Measurements from ENCODE around the gene SP1.
"Not testable (repeated sequence)": the region's sequence is repeated elsewhere in the genome, so short reads cannot be mapped to it uniquely, and the experiment has no call there.

The SP1 gene

DNA sequence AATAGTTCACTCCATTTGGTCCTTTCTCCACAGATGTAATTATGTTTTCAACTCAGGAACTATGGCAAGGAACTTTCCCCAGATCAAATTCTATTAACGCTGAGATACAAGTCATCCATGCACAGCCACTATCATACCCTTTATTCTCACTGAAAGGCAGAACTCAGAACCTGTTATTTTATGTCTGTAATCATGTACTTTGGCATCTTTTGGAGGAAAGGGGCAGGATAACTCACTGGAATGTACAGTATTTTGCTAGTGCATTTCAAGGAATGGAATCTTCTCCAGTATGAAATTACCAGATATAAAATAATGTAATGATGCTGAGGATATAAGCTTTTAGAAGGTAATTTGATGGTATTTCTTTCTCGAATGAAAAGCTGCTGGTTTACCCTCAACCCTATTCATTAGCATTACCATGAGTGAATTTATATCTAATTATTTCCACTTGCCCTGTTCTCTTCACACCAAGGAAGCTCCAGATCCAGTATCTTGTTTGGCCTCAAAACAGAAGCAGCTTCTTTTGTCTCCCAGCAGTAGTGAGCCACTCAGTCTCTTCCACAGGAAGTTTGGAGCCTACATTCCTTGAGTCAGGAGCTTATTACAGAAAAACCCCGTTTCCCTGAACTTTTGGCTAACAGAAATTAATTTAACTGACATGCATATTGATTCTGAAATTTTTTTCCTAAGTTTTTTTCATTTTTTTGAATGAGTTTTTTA lies 33.7 kb downstream of the SP1 start:
- no peak for DNase-seq (ENCODE audit: low read depth in 3 of 3, low spot score in 1 of 3)

DNA sequence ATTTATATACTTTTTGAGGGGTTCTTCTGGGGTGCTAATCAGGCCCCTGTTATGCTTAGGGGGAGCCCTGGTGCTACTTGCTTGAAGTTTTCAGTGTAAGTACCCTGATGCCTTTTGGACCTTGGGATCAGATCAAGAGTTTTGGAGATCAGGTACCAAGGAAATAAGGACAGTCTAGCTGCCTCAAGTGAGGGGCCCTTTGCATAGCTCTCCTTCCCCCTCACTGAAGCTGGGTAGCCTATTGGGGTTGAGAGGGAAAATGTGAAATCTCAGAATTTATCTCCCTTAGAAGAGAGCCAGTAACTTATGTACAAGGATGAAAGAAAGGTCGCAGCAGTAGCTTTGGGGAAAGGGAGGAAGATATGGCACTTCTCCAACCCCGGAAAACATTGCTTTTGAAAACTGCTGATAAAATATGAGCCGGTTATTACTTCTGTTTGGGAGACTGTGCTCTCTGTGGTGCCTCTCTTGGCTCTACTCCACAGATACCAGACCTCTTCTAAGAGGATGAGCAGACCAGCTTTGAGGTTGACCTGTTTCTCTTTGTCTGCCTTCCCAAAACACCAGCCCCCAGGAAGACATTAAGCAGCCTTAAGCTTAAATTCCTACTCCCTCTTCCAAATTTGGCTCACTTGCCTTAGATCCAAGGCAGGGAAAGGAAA lies 34.9 kb downstream of the SP1 start:
- DNase-seq (ENCODE audit: low read depth in 3 of 3, low spot score in 1 of 3), result no peak

DNA sequence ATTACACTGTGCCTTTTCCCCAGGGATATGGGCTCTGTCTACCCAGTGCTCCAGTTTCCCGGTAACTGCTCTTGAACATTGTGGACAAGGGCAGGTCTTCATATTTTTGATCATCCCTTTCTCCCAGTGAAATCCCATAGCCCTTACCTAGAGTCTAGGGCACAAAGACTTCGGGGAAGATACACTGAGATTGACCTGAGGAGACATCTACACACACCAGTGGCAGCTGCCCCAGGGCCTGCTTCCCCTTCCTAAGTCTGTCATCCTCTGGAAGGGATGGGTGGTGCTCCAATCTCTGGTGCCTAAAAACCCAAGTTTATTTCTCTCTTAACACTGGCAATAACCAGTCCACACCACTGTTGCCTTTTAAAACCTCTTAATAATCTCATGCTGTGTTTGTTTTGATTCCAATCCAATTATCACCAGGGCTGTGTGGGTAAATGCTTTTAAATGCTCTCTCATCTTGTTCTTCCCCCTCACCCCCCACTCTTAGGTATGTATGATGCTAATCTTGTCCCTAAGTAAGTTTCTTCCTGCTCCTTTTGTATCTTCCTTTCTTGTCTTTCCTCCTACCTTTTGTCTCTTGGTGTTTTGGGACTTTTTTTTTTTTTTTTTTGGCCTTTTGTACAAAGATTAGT lies 35.9 kb downstream of the SP1 start:
- not testable (repeated sequence) for DNase-seq (ENCODE audit: low read depth in 3 of 3, low spot score in 1 of 3)

DNA sequence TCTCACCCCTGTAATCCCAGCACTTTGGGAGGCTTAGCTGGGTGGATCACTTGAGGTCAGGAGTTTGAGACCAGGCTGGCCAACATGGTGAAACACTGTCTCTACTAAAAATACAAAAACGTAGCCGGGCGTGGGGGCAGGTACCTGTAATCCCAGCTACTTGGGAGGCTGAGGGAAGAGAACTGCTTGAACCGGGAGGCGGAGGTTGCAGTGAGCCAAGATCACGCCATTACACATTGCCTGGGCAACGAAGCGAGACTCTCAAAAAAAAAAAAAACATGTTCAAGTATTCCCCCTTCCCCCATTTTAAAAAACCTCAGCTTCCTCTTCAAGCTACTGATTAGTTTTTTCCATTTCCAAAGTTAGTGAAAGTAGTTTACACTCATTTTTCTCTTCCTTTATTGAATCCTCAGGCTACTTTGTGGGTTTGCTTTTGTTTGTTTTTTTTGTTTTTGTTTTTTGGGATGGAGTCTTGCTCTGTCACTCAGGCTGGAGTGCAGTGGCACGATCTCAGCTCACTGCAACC lies 37.4 kb downstream of the SP1 start:
- not testable (repeated sequence) for DNase-seq (ENCODE audit: low read depth in 3 of 3, low spot score in 1 of 3)

DNA sequence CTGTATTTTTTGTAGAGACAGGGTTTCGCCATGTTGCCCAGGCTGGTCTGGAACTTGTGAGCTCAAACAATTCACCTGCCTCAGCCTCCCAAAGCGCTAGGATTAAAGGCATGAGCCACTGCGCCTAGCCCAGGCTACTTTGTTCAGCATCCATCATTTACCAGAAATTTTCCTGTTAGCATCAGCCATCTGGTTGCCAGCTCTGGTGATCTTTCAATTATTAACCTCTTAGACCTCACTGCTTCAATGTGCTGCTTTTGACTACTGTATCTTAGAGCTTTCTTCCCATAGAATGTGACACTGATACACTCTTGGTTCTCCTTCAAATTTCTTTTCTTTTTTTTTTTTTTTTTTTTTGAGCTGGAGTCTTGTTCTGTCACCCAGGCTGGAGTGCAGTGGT lies 38.2 kb downstream of the SP1 start:
- DNase-seq (ENCODE audit: low read depth in 3 of 3, low spot score in 1 of 3), result no peak

DNA sequence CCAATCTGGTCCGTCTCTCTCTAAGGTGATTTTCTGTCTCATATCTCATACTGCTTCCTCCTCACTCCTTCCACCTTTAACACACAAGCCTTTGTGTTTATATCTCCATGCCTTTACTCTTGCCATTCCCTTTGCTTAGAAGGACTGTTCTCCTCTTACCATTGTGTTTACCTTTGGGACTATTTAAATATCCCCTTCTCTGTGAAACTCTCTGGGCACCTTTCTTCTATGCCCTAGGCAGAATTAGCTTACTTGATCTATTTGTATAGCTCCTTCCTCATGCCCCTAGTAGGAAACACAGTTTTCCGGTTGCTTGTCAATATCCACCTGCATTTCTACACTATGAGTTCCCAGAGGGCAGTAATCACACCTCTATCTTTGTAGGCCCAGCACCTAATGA lies 39.8 kb downstream of the SP1 start:
- no peak for DNase-seq (ENCODE audit: low read depth in 3 of 3, low spot score in 1 of 3)

DNA sequence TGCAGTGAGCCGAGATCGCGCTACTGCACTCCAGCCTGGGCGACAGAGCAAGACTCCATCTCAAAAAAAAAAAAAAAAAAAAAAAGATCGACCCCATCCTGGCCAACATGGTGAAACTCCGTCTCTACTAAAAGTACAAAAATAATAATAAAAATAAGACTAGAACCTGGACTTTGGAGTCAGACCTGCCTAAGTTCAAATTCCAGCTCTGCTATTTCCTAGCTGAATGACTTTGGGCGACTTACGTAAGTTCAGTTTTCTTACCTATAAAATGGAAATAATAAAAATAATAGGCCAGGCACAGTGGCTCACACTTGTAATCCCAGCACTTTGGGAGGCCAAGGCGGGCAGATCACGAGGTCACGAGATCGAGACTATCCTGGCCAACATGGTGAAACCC lies 42.3 kb downstream of the SP1 start:
- DNase-seq (ENCODE audit: low read depth in 3 of 3, low spot score in 1 of 3), result not testable (repeated sequence)

DNA sequence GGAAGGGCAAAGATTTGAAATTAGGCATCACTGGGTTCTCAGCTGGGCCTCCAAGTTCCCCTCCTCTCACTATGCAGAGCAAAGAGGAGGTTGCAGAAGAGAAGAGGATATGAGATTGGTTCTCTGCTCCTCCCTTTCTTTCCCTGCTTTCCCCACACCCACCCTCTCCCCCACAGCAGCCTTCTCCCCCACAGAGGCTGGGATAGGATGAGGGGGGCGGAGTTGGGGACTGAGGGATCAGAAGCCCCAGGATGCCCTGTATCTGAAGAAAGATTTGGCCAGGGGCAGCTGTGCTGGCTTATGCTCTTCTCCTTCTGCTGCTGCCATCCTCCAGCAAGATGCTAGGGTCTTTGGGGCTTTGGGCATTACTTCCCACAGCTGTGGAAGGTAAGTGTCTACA lies 43.6 kb downstream of the SP1 start, which contains the start of gene AMHR2:
Gene AMHR2, plus strand, starts transcription at position 259 of the 400 bp plus-strand sequence. Its CDS starts 80 bp downstream, at position 339.
- DNase-seq (ENCODE audit: low read depth in 3 of 3, low spot score in 1 of 3), result no peak

DNA sequence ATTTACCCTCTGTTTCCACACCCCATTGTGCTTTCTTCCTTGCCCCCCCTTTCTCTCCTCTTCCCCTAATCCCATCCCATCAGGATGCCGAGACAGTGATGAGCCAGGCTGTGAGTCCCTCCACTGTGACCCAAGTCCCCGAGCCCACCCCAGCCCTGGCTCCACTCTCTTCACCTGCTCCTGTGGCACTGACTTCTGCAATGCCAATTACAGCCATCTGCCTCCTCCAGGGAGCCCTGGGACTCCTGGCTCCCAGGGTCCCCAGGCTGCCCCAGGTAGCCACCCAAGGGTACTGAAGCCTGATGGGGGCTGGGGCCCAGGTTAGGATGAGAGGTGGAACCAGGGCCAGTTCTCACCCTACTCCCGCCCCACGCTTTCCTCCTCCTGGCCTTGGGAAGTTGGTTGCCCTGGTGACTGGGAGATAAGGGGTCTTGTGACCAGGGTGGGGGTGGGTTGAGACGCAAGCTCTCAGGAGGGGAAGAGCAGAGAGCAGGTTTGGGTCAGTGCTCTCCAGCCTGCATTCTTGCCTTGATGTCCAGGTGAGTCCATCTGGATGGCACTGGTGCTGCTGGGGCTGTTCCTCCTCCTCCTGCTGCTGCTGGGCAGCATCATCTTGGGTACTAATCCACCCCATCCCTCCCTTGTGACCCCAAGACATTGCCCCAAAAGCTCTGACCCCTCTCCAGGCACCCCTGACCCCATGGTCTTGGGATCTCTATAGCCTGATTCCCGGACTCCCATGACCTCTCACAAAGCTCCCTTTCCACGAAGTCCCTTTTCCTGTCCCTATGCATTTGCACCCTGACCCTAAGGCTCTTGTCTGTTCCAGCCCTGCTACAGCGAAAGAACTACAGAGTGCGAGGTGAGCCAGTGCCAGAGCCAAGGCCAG lies 44.9 kb downstream of the SP1 start:
- DNase-seq (ENCODE audit: low read depth in 3 of 3, low spot score in 1 of 3), result no peak

DNA sequence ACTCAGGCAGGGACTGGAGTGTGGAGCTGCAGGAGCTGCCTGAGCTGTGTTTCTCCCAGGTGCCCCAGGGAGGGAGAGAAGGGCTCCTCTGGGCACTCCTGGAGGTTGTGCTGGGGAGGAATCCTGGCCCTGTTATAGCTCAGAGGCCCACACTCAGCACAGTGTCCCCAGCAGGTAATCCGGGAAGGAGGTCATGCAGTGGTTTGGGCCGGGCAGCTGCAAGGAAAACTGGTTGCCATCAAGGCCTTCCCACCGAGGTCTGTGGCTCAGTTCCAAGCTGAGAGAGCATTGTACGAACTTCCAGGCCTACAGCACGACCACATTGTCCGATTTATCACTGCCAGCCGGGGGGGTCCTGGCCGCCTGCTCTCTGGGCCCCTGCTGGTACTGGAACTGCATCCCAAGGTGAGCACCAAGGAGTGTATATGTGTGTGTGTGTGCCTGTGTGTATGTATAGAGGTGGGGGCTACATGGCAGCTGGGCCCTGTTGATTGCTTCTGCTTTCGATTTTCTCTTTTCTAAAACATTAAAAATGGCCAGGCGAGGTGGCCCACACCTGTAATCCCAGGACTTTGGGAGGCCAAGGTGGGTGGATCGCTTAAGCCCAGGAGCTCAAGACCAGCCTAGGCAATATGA lies 45.7 kb downstream of the SP1 start:
- DNase-seq (ENCODE audit: low read depth in 3 of 3, low spot score in 1 of 3), result no peak

DNA sequence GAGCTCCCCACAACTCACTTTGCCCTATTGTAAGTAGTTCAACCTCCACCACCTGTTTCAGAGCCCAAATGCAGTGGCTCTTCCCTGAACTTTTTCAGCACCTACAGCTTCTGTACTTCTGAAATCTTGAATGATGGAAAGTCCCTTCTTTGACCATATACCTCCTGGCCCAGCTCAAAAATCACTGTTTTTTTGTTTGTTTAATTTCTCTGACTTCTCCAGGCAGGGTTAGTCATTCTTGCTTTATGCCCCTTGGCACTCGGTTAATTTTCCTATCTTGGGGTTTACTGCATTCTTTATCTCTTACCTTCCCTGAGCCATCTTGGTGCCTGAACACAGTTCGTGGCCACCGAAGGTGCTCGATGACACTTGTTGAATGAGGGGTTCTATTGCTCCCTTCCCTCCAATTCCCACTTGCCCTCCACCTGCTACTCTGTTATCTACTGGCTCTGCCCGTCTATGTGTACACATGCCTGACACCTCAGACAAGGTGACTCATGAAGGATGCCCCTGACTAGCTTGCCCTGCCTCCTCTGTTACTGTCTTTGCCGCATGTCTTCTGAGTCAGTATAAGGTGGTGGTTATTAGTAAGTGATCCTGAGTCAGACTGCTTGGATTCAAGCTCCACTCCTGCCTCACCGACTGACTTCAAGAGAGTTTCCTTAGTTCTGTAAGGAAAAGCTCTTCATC lies 48.1 kb downstream of the SP1 start:
- DNase-seq (ENCODE audit: low read depth in 3 of 3, low spot score in 1 of 3), result no peak

DNA sequence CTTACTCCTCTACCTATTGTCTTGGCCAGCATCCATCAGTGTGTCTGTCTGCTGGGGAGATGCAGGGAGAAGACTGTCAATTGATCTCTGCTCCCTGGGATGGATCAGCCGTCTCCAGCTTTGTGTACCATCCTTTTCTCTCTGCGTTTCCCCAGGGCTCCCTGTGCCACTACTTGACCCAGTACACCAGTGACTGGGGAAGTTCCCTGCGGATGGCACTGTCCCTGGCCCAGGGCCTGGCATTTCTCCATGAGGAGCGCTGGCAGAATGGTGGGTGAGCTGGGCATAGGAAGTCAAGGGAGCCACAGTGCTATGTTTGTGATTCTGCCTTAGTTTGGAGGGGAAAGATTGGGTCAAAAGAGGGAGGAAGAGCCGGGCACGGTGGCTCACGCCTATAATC lies 48.8 kb downstream of the SP1 start:
- no peak for DNase-seq (ENCODE audit: low read depth in 3 of 3, low spot score in 1 of 3)

DNA sequence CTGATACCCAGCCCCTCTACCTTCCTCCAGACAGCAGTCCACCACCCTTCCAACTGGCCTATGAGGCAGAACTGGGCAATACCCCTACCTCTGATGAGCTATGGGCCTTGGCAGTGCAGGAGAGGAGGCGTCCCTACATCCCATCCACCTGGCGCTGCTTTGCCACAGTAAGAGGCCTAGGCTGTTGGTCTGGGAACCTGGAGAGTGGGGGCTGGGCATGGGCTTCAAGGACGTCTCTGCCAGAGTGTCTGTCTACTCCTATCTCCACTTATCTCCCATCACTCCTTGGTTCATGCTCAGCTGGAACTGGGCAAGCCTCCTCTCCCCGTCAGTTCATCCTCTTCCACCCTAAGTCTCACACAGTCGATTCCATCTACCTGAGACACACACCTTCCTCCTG lies 50.1 kb downstream of the SP1 start:
- no peak for DNase-seq (ENCODE audit: low read depth in 3 of 3, low spot score in 1 of 3)

DNA sequence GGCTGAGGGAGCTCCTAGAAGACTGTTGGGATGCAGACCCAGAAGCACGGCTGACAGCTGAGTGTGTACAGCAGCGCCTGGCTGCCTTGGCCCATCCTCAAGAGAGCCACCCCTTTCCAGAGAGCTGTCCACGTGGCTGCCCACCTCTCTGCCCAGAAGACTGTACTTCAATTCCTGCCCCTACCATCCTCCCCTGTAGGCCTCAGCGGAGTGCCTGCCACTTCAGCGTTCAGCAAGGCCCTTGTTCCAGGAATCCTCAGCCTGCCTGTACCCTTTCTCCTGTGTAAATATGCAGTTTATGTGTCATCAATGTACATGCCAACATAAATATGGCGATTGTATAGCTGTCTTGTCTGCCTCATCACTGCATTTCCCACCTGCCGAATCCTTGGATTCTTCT lies 51.2 kb downstream of the SP1 start:
- DNase-seq (ENCODE audit: low read depth in 3 of 3, low spot score in 1 of 3), result no peak

DNA sequence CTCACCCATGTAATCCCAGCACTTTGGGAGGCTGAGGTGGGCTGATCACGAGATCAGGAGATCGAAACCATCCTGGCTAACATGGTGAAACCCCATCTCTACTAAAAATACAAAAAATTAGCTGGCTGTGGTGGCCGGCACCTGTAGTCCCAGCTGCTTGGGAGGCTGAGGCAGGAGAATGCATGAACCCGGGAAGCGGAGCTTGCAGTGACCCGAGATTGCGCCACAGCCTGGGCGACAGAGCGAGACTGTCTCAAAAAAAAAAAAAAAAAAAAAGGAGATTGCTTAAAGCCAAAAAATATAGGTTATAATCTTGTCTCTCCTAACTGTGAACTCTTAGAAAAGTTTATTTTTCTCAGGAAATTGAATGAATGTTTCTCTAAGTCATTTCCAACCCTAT lies 55.4 kb downstream of the SP1 start:
- not testable (repeated sequence) for DNase-seq (ENCODE audit: low read depth in 3 of 3, low spot score in 1 of 3)

DNA sequence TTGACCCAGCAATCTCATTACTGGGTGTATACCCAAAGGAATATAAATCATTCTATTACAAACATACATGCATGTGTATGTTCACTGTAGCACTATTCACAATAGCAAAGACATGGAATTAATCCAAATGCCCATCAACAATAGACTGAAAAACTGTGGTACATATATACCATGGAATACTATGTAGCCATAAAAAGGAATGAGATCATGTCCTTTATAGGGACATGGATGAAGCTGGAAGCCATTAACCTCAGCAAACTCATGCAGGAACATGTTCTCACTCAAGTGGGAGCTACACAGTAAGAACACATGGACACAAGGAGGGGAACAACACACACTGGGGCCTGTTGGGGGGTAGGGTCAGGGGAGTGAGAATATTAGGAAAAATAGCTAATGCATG lies 59.6 kb downstream of the SP1 start:
- DNase-seq (ENCODE audit: low read depth in 3 of 3, low spot score in 1 of 3), result not testable (repeated sequence)

DNA sequence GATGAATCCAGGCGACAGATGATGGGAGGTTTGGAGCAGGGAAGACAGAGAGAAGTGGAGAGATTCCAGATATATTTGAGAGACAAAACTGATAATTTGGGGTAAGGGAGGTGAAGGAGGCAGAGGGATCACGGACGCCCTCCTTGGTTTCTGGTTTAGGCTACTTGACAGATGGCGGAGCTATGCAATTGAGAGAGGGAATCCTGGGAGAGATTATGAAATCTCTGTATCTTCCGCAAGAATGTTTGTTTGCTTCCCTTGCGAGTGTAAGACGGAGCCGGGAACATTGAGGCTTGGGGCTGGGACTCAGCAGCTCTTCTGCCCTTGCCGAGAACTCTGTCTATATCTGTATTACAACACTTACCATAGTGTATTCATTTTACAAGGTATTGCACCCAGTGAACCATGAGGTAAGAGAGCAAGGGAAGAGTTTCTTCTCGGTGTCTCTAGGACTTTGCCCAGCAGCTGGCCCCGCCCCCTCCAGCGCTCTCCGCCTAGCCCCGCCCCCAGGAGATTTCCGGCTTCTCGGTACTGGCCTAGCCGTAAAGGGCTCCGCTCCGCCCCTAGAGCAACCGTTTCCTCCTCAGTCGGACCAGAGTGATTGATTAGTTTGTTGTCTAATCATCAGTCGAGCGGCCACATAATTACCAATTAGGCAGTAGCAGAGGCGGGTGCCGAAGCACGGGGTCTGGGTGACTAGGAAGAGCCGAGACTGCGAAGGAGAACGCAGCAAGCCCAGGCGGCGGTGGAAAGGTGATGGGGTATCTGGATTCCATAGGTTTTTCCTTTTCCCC lies 61.3 kb downstream of the SP1 start, which contains the start of gene PRR13:
Gene PRR13, plus strand, starts transcription at position 695 of the 794 bp plus-strand sequence. CDS start 981 bp downstream, outside the sequence.
- peak; percentile 96 to 98 (median 96) for DNase-seq (ENCODE audit: low read depth in 3 of 3, low spot score in 1 of 3)

DNA sequence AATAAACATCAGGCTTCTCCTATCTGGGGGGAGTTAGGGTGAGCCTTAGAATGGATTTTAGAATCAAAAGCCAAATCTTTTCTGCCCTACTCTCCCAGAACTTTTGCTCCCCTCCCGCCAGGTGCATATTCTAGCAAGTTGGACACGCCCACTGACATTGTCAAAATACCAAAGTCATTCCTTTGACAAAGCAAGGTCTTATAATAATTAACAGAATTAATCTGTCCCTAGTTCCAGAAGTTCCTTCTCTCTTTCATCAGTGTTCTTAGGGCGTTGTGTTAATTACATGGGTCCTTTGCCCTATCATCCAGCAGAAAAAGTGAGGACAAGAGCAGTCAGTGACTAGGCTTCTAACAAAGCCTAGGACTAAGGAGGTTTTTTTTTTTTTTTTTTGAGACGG lies 64.0 kb downstream of the SP1 start:
- DNase-seq (ENCODE audit: low read depth in 3 of 3, low spot score in 1 of 3), result no peak

Measured in stimulated activated CD4-positive, alpha-beta T cell treated with anti-CD3 and anti-CD28 coated beads, TNF-alpha, amount 100 ng/mL, for 1 hour (primary cell).